Panc1 (cell line): ENCODE data around the gene NLRP1.

Experiments used
- POLR2AphosphoS5 ChIP-seq: IDR thresholded peaks from 2 replicates; pipeline ENCODE4 v1.6.1; 2012; ENCODE audit warnings: mild to moderate bottlenecking, low read depth, low read length, moderate library complexity
- SIN3A ChIP-seq: IDR thresholded peaks from 2 replicates; pipeline ENCODE4 v1.6.1; 2012; ENCODE audit warnings: low read depth, mild to moderate bottlenecking, low read length, moderate library complexity, borderline replicate concordance; ENCODE audit not compliant: insufficient read depth
- TF ChIP-seq, protein P1 (sequence below): fragments of 450-650 bp; IDR thresholded peaks from 2 replicates; pipeline ENCODE4 v1.5.1; 2017; ENCODE audit warnings: mild to moderate bottlenecking
- TF ChIP-seq, protein P2 (sequence below), 2 experiments: IDR thresholded peaks; 2 replicates each; pipeline ENCODE4 v1.6.1; 2011 to 2012; ENCODE audit warnings: low read depth in 2 of 2, control low read depth in 1 of 2, low read length in 1 of 2, mild to moderate bottlenecking in 1 of 2, moderate library complexity in 1 of 2; ENCODE audit not compliant: insufficient read depth in 1 of 2

DNA sequence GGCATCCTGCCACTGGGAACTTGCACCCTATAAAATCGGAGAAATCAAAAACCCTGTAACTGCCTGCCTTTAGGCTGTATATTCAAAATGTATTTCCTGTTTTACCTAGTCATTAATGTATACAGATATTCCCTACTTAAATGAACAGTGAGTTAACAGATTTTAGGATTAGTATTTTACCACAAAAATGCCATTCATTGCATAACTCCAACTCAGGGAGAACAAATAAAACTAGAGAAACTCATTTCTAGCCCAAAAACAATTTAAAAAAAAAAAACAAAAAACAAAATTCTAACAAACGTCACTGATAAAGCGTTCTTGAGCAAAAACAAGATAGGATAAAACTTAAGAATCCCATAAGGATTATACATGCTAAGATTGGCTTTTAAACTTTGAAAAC, 111.8 kb downstream of the NLRP1 start:
- TF ChIP-seq, protein P1, sequence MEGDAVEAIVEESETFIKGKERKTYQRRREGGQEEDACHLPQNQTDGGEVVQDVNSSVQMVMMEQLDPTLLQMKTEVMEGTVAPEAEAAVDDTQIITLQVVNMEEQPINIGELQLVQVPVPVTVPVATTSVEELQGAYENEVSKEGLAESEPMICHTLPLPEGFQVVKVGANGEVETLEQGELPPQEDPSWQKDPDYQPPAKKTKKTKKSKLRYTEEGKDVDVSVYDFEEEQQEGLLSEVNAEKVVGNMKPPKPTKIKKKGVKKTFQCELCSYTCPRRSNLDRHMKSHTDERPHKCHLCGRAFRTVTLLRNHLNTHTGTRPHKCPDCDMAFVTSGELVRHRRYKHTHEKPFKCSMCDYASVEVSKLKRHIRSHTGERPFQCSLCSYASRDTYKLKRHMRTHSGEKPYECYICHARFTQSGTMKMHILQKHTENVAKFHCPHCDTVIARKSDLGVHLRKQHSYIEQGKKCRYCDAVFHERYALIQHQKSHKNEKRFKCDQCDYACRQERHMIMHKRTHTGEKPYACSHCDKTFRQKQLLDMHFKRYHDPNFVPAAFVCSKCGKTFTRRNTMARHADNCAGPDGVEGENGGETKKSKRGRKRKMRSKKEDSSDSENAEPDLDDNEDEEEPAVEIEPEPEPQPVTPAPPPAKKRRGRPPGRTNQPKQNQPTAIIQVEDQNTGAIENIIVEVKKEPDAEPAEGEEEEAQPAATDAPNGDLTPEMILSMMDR = no peak
- TF ChIP-seq SIN3A (no peak), POLR2AphosphoS5 (no peak)
- TF ChIP-seq, protein P2, sequence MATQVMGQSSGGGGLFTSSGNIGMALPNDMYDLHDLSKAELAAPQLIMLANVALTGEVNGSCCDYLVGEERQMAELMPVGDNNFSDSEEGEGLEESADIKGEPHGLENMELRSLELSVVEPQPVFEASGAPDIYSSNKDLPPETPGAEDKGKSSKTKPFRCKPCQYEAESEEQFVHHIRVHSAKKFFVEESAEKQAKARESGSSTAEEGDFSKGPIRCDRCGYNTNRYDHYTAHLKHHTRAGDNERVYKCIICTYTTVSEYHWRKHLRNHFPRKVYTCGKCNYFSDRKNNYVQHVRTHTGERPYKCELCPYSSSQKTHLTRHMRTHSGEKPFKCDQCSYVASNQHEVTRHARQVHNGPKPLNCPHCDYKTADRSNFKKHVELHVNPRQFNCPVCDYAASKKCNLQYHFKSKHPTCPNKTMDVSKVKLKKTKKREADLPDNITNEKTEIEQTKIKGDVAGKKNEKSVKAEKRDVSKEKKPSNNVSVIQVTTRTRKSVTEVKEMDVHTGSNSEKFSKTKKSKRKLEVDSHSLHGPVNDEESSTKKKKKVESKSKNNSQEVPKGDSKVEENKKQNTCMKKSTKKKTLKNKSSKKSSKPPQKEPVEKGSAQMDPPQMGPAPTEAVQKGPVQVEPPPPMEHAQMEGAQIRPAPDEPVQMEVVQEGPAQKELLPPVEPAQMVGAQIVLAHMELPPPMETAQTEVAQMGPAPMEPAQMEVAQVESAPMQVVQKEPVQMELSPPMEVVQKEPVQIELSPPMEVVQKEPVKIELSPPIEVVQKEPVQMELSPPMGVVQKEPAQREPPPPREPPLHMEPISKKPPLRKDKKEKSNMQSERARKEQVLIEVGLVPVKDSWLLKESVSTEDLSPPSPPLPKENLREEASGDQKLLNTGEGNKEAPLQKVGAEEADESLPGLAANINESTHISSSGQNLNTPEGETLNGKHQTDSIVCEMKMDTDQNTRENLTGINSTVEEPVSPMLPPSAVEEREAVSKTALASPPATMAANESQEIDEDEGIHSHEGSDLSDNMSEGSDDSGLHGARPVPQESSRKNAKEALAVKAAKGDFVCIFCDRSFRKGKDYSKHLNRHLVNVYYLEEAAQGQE (IDR thresholded peaks at IDR 0.05; ENCODE audit: insufficient read depth in 1 of 2, low read depth in 2 of 2, low read length in 1 of 2) = no peak
